Fibroblast of villous mesenchyme (primary cell): Measurements from ENCODE around the gene IGFL4. TPM values are rescaled to one million over a fixed set of nuclear protein-coding genes. Genes with fewer than 3 reads are reported as not detected.

Source experiments
- DNase-seq: peaks from one replicate; pipeline ENCODE4 v3.0.0-alpha.2; 2010; ENCODE audit warnings: low read depth
- H3K4me3 ChIP-seq: 2 replicates; pipeline ENCODE4 v1.5.1; 2011; ENCODE audit warnings: low read depth, mild to moderate bottlenecking, low read length
- total RNA-seq: library from RNA; depleted of rRNA; stranded (reverse); fragments of >200 nt; gene quantifications from 2 replicates; pipeline ENCODE4 v1.2.3, GENCODE V29; 2012
- TF ChIP-seq, protein P1 (sequence below): IDR thresholded peaks from 2 replicates; pipeline ENCODE4 v1.5.1; 2012; ENCODE audit warnings: low read depth, mild to moderate bottlenecking, low read length; ENCODE audit not compliant: insufficient read depth

IGFL4 gene
- total RNA-seq, 1 donor: not detected

DNA sequence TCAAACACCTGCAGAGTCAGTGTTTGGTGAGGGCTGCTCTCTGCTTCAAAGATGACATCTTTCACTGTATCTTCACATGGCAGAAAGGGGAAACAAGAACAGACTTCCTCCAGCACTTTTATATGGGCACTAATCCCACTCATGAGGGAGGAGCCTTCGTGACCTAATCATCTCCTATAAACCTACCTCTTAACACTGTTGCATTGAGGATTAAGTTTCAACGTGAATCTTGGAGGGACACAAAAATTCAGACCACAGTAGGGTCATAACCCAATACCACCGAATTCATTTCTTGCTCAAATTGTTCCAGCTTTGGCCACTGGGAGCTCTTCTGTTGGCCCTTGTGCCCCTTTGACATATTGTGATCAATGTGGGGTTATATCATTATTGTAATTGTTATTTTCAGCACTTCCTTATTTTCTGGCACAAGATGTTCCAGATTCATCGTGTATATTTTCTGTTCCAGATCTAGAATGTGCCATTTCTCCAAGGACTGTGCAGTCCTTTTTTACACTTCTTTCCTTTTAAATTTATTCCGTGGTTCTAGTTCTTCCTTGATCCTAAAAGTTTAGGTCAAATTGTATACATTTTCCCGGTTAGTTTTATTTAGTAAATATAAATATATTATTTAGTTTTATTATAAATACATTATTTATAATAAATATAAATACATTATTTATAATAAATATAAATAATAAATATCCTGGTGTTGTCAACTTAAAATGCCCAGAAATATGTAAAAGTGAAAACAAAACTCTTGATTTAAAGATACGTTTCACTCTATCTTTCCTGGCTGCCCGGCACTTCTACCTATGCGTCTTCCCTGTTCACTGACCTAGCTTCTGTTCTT lies 35.5 kb upstream of the IGFL4 start:
- H3K4me3 ChIP-seq: no peak overlapping the region
- no peak for DNase-seq
- TF ChIP-seq, protein P1, sequence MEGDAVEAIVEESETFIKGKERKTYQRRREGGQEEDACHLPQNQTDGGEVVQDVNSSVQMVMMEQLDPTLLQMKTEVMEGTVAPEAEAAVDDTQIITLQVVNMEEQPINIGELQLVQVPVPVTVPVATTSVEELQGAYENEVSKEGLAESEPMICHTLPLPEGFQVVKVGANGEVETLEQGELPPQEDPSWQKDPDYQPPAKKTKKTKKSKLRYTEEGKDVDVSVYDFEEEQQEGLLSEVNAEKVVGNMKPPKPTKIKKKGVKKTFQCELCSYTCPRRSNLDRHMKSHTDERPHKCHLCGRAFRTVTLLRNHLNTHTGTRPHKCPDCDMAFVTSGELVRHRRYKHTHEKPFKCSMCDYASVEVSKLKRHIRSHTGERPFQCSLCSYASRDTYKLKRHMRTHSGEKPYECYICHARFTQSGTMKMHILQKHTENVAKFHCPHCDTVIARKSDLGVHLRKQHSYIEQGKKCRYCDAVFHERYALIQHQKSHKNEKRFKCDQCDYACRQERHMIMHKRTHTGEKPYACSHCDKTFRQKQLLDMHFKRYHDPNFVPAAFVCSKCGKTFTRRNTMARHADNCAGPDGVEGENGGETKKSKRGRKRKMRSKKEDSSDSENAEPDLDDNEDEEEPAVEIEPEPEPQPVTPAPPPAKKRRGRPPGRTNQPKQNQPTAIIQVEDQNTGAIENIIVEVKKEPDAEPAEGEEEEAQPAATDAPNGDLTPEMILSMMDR: no peak

DNA sequence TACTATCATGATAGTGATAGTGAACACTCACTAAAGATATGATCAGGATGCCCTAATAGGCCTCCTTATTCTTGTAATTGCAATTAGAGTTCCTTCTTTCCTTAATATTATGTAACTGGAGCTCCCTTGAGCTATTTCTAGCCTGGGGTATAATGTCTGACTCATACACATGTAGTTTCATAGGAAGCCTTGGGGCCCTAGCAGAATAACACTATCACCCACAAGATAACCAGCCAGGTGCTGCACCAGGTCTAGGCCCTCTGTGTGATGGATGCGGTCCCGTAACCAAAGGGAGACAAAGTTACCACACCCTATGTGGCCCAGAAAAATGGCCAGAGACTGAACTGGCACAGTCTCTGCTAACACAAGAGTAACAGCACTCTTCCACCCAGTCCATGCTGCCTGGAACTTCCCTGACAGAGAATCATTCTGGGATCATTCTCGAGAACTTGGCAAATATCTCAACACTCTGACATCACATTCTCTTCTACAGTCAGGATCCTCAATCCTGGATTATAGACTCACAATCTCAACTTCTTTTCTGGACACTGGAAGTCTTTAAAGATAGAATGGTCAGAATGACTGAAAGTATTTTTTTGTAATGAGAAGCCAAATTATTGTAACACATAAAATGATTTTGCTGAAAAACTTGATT lies 32.6 kb upstream of the IGFL4 start:
- no peak overlapping the region for H3K4me3 ChIP-seq
- DNase-seq: peak; percentile 14
- TF ChIP-seq, protein P1: no peak

DNA sequence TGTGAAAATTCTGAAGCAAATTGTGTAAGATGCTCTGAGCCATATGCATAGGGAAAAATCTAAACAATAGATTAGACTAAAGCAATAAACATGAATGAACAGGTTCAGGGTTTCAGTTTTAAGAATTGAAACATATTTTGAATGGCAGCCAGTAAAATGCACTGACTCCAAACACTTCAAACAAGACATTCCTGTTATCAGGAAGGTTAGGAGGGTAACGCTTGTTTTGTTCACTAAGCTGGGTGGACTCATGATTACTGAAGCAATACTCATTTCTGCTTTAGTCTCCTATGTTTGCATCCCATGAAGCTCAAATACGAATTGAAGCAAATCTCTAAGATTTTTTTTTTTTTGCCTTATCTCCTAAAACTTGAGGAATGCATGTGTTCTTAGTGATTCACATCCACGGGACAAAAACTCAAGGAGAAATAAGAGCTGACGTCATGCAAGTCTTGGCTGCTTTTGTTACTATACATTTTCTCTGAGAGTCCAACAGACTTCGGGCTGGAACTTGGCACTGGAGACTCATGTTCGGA lies 29.1 kb upstream of the IGFL4 start:
- TF ChIP-seq, protein P1: no peak
- DNase-seq: peak; percentile 83

DNA sequence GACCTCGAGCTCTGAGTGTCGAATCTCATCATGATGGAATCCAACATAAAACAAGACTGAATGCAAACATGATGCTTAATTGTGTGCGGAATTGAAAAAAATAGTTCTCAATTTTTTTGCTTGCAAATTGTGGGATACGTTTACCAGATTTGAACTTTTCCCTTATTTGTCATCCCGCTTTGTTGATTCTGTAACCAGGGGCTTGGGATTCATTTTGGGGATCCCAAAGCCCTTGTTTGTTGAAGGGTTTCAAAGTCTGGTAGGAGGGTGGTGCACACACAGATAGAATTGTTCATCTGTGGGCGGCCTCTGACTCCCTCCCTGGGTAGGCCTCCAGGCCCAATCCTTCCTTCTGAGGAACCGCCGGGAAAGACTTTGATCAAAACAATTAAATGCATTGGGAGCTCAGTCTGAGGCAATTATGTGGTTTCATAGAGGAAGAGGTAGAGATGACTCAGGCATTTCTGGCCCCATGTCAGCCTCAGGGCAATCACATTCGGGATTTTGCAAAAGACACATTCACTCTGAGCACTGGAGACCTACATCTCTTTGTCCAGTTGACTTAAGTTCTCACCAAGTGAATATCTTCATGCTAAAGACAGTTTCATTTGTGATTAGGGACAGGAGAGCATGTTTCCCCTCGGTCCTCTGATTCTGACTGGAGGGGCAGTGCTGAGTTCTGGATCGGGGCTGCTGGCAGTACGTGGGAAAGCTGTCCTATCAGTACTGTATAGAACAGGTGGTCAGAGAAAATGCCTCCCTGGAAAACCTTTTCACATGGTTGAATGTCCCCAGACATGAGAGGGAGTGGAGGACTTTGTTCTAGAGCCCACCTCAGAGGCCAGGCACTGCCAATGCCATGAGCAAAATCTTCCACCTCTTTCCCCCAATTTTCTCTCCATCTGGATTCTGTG lies 27.8 kb upstream of the IGFL4 start:
- no peak overlapping the region for H3K4me3 ChIP-seq
- DNase-seq: peak; percentile 82
- TF ChIP-seq, protein P1: no peak

More for the DNA sequence above, 29.1 kb upstream of the IGFL4 start:
- no peak overlapping the region for H3K4me3 ChIP-seq

DNA sequence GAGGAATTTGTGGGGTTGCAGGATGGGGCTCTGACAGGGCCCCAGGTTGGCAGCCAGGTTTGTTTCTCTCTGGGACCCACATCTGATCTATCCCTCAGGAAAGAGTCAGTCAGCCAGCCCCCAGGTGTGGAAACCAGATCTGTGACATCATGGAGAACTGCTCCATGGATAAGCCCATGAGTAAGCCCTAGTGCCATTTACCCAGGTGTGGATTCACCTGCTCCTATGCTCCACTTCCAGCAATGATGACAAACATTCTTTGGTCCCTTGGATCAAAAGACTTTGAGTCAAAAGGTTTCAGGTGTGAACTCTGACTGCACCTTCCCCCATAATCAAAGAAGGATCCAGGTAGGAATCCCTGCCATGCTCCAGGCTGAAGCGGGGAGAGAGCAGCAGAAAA lies 26.9 kb upstream of the IGFL4 start:
- DNase-seq: no peak
- no peak overlapping the region for H3K4me3 ChIP-seq
- TF ChIP-seq, protein P1: no peak

DNA sequence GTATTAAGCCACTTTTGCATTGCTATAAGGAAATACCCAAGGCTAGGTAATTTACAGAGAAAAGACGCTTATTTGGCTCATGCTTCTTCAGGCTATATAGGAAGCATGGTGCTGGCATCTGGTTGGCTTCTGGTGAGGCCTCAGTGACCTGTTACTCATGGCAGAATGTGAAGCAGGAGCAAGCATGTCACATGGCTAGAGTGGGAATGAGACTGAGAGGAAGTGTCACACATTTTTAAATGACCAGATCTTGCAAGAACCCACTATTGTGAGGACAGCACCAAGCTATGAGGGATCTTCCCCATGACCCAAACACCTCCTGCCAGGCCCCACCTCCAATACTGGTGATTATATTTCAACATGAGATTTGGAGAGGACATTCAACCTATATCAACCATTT lies 25.7 kb upstream of the IGFL4 start:
- TF ChIP-seq, protein P1: no peak
- DNase-seq: no peak
- no peak overlapping the region for H3K4me3 ChIP-seq
